BLaER1 treated with 17β-estradiol and CSF1 and Interleukin-3, amounts not matched to agents 10 nM and 100 nM (cell line): ENCODE data around the gene UBE2E2.

Experiments
- H3K27ac ChIP-seq, 11 experiments: shearing (Covaris generic); formaldehyde crosslinking; 2 replicates each; pipeline ENCODE4 v1.8.1; 2022
- H3K27me3 ChIP-seq, 11 experiments: shearing (Covaris generic); formaldehyde crosslinking; 2 replicates each; pipeline ENCODE4 v1.8.1; 2022
- H3K36me3 ChIP-seq, 11 experiments: shearing (Covaris generic); formaldehyde crosslinking; 2 replicates each; pipeline ENCODE4 v1.8.1; 2022
- H3K4me1 ChIP-seq, 10 experiments: shearing (Covaris generic); formaldehyde crosslinking; 2 replicates each; pipeline ENCODE4 v1.8.1; 2022
- H3K4me2 ChIP-seq, 11 experiments: shearing (Covaris generic); formaldehyde crosslinking; 2 replicates each; pipeline ENCODE4 v1.8.1; 2022
- H3K4me3 ChIP-seq, 10 experiments: shearing (Covaris generic); formaldehyde crosslinking; 2 replicates each; pipeline ENCODE4 v1.8.1; 2022
- H3K9ac ChIP-seq, 11 experiments: shearing (Covaris generic); formaldehyde crosslinking; 2 replicates each; pipeline ENCODE4 v1.8.1; 2022
- H3K9me3 ChIP-seq, 11 experiments: shearing (Covaris generic); formaldehyde crosslinking; replicated peaks in 1 of 11; 2 replicates each; pipeline ENCODE4 v1.8.1; 2022
- H4K20me1 ChIP-seq, 11 experiments: shearing (Covaris generic); formaldehyde crosslinking; 2 replicates each; pipeline ENCODE4 v1.8.1; 2022
- Cebpa-rat ChIP-seq, 11 experiments: shearing (Covaris generic); IDR thresholded peaks; 2 replicates each; pipeline ENCODE4 v1.8.1; 2022

The UBE2E2 gene

GRCh38 chr3:23465569-23465968 is 262.4 kb downstream of the UBE2E2 start:
- Histone ChIP-seq H3K4me1 (peaks cover 0 to 3% (median 0%) of the 10 kb centered on the region in 10 experiments; a peak in 1 of 20 replicates), H3K9me3 (peaks cover 10 to 26% (median 17%) of the 10 kb centered on the region in 11 experiments), H3K9ac (no peak overlapping the region), H4K20me1 (peaks cover 0 to 65% (median 0%) of the 10 kb centered on the region in 11 experiments; a peak in 4 of 22 replicates), H3K4me3 (no peak overlapping the region), H3K27me3 (no peaks in the 10 kb centered on the region), H3K4me2 (no peak overlapping the region), H3K36me3 (no peaks in the 10 kb centered on the region; a peak in 1 of 22 replicates), H3K27ac (no peak overlapping the region)
- no peak for TF ChIP-seq Cebpa-rat (IDR thresholded peaks at IDR 0.05)

GRCh38 chr3:23468203-23468602 is 265.1 kb downstream of the UBE2E2 start:
- Histone ChIP-seq H3K27me3 (no peaks in the 10 kb centered on the region), H3K9ac (no peak overlapping the region), H3K36me3 (peaks cover 0 to 6% (median 0%) of the 10 kb centered on the region in 11 experiments; a peak in 2 of 22 replicates), H3K4me1 (no peaks in the 10 kb centered on the region), H4K20me1 (peaks cover 0 to 50% (median 0%) of the 10 kb centered on the region in 11 experiments; a peak in 4 of 22 replicates), H3K27ac (no peak overlapping the region), H3K4me2 (no peak overlapping the region), H3K4me3 (no peak overlapping the region), H3K9me3 (peaks cover 10 to 31% (median 17%) of the 10 kb centered on the region in 11 experiments)
- TF ChIP-seq Cebpa-rat (IDR thresholded peaks at IDR 0.05), result no peak

GRCh38 chr3:23474580-23475357 is 271.6 kb downstream of the UBE2E2 start:
- Histone ChIP-seq H3K4me1 (peaks cover 7 to 13% (median 11%) of the 10 kb centered on the region in 10 experiments; a peak in 18 of 20 replicates), H3K27ac (peak overlapping the region in 2 of 11 experiments; percentile 8 to 36; a peak in 2 of 22 replicates), H3K9ac (no peak overlapping the region), H3K36me3 (peaks cover 8 to 34% (median 11%) of the 10 kb centered on the region in 11 experiments; a peak in 19 of 22 replicates), H3K9me3 (peaks cover 29 to 60% (median 42%) of the 10 kb centered on the region in 11 experiments), H3K4me2 (peak overlapping the region in 9 of 11 experiments; percentile 42 to 69 (median 51); a peak in 18 of 22 replicates), H3K4me3 (no peak overlapping the region), H3K27me3 (no peaks in the 10 kb centered on the region), H4K20me1 (peaks cover 0 to 22% (median 0%) of the 10 kb centered on the region in 11 experiments; a peak in 3 of 22 replicates)
- TF ChIP-seq Cebpa-rat (IDR thresholded peaks at IDR 0.05), result no peak

GRCh38 chr3:23475446-23475845 is 272.3 kb downstream of the UBE2E2 start:
- H3K4me1 ChIP-seq, result peaks cover 7 to 13% (median 11%) of the 10 kb centered on the region in 10 experiments; a peak in 18 of 20 replicates
- peaks cover 0 to 17% (median 0%) of the 10 kb centered on the region in 11 experiments; a peak in 1 of 22 replicates for H4K20me1 ChIP-seq
- peaks cover 10 to 40% (median 17%) of the 10 kb centered on the region in 11 experiments; a peak in 19 of 22 replicates for H3K36me3 ChIP-seq
- H3K9me3 ChIP-seq, result peaks cover 36 to 67% (median 49%) of the 10 kb centered on the region in 11 experiments
- H3K27me3 ChIP-seq, result no peaks in the 10 kb centered on the region
- H3K4me2 ChIP-seq, result peak overlapping the region in 1 of 11 experiments; percentile 69; a peak in 2 of 22 replicates
- no peak overlapping the region for H3K4me3 ChIP-seq
- no peak overlapping the region for H3K27ac ChIP-seq
- no peak overlapping the region for H3K9ac ChIP-seq
- TF ChIP-seq Cebpa-rat (IDR thresholded peaks at IDR 0.05), result no peak

GRCh38 chr3:23479026-23479425 is 275.9 kb downstream of the UBE2E2 start:
- peaks cover 35 to 69% (median 51%) of the 10 kb centered on the region in 11 experiments for H3K9me3 ChIP-seq
- no peak overlapping the region for H3K4me2 ChIP-seq
- no peak for TF ChIP-seq Cebpa-rat (IDR thresholded peaks at IDR 0.05)
- no peaks in the 10 kb centered on the region for H3K27me3 ChIP-seq
- peaks cover 10 to 18% (median 12%) of the 10 kb centered on the region in 10 experiments; a peak in 19 of 20 replicates for H3K4me1 ChIP-seq
- peak overlapping the region in 1 of 10 experiments; percentile 19; a peak in 1 of 20 replicates for H3K4me3 ChIP-seq
- peaks cover 0 to 13% (median 0%) of the 10 kb centered on the region in 11 experiments; a peak in 3 of 22 replicates for H4K20me1 ChIP-seq
- H3K9ac ChIP-seq, result no peak overlapping the region
- peaks cover 10 to 38% (median 18%) of the 10 kb centered on the region in 11 experiments; a peak in 19 of 22 replicates for H3K36me3 ChIP-seq
- H3K27ac ChIP-seq, result no peak overlapping the region

GRCh38 chr3:23479615-23480328 is 276.6 kb downstream of the UBE2E2 start:
- Histone ChIP-seq H3K9ac (no peak overlapping the region), H3K27ac (no peak overlapping the region)

GRCh38 chr3:23480329-23480714 is 277.2 kb downstream of the UBE2E2 start:
- H3K27ac ChIP-seq, result no peak overlapping the region
- peaks cover 10 to 51% (median 21%) of the 10 kb centered on the region in 11 experiments; a peak in 20 of 22 replicates for H3K36me3 ChIP-seq
- H3K4me2 ChIP-seq, result no peak overlapping the region
- TF ChIP-seq Cebpa-rat (IDR thresholded peaks at IDR 0.05), result no peak
- peaks cover 0 to 9% (median 0%) of the 10 kb centered on the region in 10 experiments; a peak in 3 of 20 replicates for H3K4me1 ChIP-seq
- H3K9me3 ChIP-seq, result peaks cover 45 to 74% (median 64%) of the 10 kb centered on the region in 11 experiments
- 0 out of 20 replicates have a peak overlapping the region, but pooled peaks of 3 of the 10 experiments have one; percentile 6 to 19 (median 6) for H3K4me3 ChIP-seq
- no peaks in the 10 kb centered on the region for H3K27me3 ChIP-seq
- peaks cover 0 to 13% (median 0%) of the 10 kb centered on the region in 11 experiments; a peak in 3 of 22 replicates for H4K20me1 ChIP-seq
- H3K9ac ChIP-seq, result no peak overlapping the region

More at GRCh38 chr3:23479615-23480328, 276.6 kb downstream of the UBE2E2 start:
- TF ChIP-seq Cebpa-rat (IDR thresholded peaks at IDR 0.05), result no peak
- no peaks in the 10 kb centered on the region for H3K27me3 ChIP-seq
- peaks cover 0 to 13% (median 0%) of the 10 kb centered on the region in 11 experiments; a peak in 3 of 22 replicates for H4K20me1 ChIP-seq
- H3K9me3 ChIP-seq, result peaks cover 39 to 69% (median 59%) of the 10 kb centered on the region in 11 experiments
- H3K4me1 ChIP-seq, result peaks cover 4 to 11% (median 5%) of the 10 kb centered on the region in 10 experiments; a peak in 19 of 20 replicates
- H3K36me3 ChIP-seq, result peaks cover 10 to 46% (median 21%) of the 10 kb centered on the region in 11 experiments; a peak in 20 of 22 replicates
- no peak overlapping the region for H3K4me2 ChIP-seq
- H3K4me3 ChIP-seq, result peak overlapping the region in 3 of 10 experiments; percentile 6 to 23 (median 6); a peak in 2 of 20 replicates

- H3K4me1 ChIP-seq, result peaks cover 0 to 9% (median 0%) of the 10 kb centered on the region in 10 experiments; a peak in 2 of 20 replicates
- H4K20me1 ChIP-seq, result peaks cover 0 to 6% (median 0%) of the 10 kb centered on the region in 11 experiments; a peak in 2 of 22 replicates
- H3K9me3 ChIP-seq, result peaks cover 53 to 75% (median 70%) of the 10 kb centered on the region in 11 experiments
- TF ChIP-seq Cebpa-rat (IDR thresholded peaks at IDR 0.05), result no peak
- peaks cover 10 to 59% (median 27%) of the 10 kb centered on the region in 11 experiments for H3K36me3 ChIP-seq
- H3K9ac ChIP-seq, result no peak overlapping the region
- H3K4me3 ChIP-seq, result no peak overlapping the region
- H3K27me3 ChIP-seq, result no peaks in the 10 kb centered on the region
- no peak overlapping the region for H3K27ac ChIP-seq
- H3K4me2 ChIP-seq, result no peak overlapping the region
Measured at GRCh38 chr3:23481011-23481615, 278.0 kb downstream of the UBE2E2 start.
